AG09309 (cell line): ENCODE data around the gene TMEM108.

Experiments used
- DNase-seq: peaks from one replicate; pipeline ENCODE4 v3.0.0-alpha.2; 2010; ENCODE audit warnings: low read depth
- H3K4me3 ChIP-seq: 2 replicates; pipeline ENCODE4 v1.5.1; 2011; ENCODE audit warnings: mild to moderate bottlenecking, low read depth, low read length, moderate library complexity; ENCODE audit not compliant: control insufficient read depth
- CTCF ChIP-seq: IDR thresholded peaks from 2 replicates; pipeline ENCODE4 v1.5.1; 2011; ENCODE audit warnings: mild to moderate bottlenecking, low read depth, low read length, inconsistent platforms; ENCODE audit not compliant: insufficient read depth, control insufficient read depth; ENCODE audit errors: missing control alignments

TMEM108 gene

GRCh38 chr3:133135306-133135705 lies 97.1 kb downstream of the TMEM108 start:
- TF ChIP-seq CTCF = no peak
- H3K4me3 ChIP-seq = no peak overlapping the region
- DNase-seq = no peak

- no peak for DNase-seq
- no peak overlapping the region for H3K4me3 ChIP-seq
Observed at GRCh38 chr3:133136114-133137041, 98.2 kb downstream of the TMEM108 start.

GRCh38 chr3:133137042-133137996 lies 99.1 kb downstream of the TMEM108 start:
- no peak overlapping the region for H3K4me3 ChIP-seq
- no peak for DNase-seq
- TF ChIP-seq CTCF = no peak

More at GRCh38 chr3:133136114-133137041, 98.2 kb downstream of the TMEM108 start:
- TF ChIP-seq CTCF = no peak

- DNase-seq = no peak
- H3K4me3 ChIP-seq = no peak overlapping the region
- no peak for TF ChIP-seq CTCF
Observed at GRCh38 chr3:133138017-133138416, 99.8 kb downstream of the TMEM108 start.

- H3K4me3 ChIP-seq = no peak overlapping the region
- DNase-seq = no peak
- TF ChIP-seq CTCF = no peak
Observed at GRCh38 chr3:133152056-133152455, 113.9 kb downstream of the TMEM108 start.

- TF ChIP-seq CTCF = no peak
- no peak overlapping the region for H3K4me3 ChIP-seq
- no peak for DNase-seq
Observed at GRCh38 chr3:133152681-133153220, 114.6 kb downstream of the TMEM108 start.
